IPS DF 19.7 (cell line): ENCODE data around the gene C4orf36.
"Not testable (repeated sequence)": the region's sequence is repeated elsewhere in the genome, so short reads cannot be mapped to it uniquely, and the experiment has no call there.

Experiments
- DNase-seq: peaks from one replicate; pipeline ENCODE4 v3.0.0-alpha.2; 2013; ENCODE audit warnings: low read depth, low spot score

C4orf36 gene

DNA sequence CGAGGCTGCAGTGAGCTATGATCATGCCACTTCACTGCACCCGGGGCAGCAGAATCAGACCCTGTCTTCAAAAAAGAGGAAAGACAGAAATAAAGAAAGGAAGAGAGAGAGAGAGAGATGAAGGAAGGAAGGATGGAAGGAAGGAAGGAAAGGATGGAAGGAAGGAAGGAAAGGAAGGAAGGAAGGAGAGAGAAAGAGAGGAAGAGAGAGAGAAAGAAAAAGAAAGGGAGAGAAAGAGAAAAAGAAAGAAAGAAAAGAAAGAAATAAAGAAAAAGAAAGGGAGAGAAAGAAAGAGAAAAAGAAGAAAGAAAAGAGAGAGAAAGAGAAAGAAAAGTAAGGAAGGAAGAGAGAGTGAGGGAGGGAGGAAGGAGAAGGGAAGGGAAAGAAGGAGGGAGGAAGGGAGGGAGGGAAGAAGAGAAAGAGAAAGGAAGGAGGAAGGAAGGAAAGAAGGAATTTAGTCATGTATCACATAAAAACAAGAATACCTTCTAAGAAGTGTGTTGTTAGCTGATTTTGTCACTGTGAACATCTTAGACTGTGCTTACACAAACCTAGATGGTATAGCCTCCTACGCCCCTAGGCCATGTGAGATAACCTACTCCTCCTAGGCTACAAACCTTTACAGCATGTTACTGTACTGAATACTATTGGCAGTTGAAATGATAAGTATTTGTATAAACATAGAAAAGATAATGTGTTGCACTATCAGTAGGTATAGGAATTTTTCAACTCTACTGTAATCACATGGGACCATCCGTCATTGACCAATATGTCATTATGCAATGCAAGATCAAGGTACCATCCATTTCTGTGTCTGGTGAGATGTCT is 25.2 kb upstream of the C4orf36 start:
- no peak for DNase-seq

DNA sequence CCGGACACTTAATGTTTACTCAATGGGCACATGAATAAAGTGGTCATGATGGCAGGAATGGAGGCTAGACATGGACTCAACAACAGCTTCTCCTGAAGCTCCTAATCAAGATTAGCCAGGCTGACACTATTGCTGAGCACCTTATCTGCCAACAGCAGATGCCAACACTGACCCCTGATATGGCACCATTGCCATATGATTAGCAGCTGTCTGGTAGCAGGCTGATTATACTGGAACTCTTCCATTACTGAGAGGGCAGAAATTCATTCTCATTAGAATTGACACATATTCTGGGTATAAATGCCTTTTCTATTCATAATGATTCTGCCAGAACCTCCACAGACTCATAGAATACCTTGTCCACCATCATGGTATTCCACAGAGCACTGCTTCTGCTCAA is 24.2 kb upstream of the C4orf36 start:
- no peak for DNase-seq

DNA sequence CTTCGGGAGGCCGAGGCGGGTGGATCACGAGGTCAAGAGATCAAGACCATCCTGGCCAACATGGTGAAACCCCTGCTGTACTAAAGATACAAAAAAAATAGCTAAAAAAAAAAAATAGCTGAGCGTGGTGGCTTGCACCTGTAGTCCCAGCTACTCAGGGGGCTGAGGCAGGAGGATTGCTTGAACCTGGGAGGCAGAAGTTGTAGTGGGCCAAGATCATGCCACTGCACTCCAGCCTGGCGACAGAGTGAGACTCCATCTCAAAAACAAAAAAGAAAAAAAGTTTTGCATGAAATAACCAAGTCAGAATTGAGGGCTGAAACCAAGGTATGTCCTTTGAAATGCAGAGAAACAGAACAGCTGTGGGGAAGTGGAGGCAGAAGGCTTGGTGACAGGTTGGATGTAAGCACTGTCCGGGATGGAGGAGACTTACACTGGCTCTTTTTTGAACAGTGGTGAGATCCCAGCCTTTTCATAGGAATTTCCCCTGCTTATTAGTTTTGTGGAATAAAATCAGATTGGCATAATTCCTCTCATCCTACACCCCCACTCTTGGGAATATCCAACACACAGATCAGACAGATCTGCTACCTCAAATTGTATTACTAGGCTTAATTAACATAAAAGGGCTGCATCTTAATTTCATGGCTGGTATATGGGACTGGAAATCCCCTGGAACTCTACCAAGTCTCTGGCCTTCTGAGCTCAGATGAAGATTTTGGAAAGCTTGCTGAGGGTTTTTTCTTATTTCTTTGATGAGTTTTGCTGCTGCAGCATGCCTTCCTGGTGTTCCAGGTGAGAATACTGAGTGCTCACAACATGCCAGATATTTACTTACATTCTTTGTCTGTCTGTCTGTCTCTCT is 18.8 kb upstream of the C4orf36 start:
- no peak for DNase-seq

DNA sequence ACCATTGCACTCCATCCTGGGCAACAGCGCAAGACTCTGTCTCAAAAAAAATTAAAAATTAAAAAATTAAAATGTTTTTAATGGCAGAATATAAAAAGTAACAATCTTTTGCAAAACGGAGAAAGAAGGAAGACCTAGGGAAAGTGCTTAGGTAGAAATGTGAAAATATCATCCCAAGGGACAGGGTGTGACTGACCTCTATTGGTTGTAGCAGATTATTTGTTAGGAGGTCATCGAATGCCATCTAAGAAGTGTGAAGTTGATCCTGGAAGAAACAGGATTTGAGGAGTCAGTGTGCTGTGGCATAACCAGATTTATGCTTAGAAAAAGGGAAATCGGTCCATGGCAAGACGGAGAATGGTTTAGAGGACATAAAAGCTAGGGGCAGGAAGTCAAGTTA is 18.1 kb upstream of the C4orf36 start:
- DNase-seq = no peak

DNA sequence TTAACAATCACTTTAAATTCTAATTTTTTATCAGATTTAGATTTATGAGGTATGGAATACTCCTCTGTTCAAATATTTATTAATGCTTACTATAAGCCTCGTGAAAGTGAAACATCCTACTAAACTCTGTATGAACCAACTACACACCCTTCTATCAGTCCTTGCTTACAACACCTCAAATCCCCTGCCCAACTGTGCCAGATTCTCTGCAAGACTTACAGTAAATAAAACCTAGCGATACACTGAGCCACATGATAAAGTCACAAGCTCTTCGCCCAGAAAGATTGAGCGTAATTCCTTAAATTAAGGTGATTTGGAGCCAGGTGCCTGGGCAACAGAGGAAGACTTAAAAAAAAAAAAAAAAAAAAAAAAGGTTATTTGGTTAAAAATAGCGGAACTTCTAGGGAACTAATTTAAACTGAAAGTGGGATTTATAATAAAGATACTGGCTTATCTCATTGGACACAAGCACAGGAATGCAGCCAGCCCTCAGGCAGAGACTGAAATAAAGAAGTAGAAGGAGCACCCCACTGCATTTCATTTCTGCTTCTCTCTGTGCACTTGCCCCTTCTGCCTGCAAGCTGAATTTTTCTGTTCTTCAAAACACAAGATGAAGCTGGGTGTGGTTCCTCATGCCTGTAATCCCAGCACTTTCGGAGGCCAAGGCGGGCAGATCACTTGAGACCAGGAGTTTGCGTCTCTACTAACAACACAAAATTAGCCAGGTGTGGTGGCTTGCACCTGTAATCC is 17.5 kb upstream of the C4orf36 start:
- DNase-seq = no peak

DNA sequence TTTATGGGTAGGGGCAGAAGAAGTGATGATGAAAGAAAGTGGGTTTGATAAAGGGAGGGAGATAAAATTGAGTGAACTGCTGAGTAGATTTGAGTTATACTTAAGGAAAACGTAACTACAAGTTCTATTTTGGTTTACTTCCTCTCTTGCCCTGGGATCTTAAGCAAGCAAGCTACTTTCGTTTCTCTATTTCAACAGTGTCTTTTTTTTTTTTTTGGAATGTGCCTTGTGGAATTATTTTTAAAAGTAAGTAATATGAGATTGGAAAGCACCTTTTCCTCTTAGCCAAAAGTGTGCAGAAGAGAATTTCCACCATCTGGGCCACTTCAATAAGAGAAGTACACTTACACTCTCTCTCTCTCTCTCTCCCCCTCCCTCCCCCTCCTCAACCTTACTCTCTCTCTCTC is 16.0 kb upstream of the C4orf36 start:
- no peak for DNase-seq

DNA sequence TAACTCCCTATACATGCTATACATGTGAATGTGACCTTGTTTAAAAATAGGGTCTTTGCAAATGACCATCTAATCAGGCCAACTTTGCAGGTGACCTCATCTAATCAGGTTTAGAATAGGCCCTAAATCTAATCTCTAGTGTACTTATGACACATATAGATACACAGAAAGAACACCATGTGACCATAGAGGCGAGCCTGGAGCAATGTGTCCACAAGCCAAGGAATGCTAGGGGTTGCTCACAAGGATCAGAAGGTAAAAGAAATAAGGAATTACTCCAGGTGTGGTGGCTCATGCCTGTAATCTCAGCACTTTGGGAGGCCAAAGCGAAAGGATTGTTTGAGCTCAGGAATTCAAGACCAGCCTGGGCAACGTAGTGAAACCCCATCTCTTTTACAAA is 9.6 kb upstream of the C4orf36 start:
- DNase-seq = no peak

DNA sequence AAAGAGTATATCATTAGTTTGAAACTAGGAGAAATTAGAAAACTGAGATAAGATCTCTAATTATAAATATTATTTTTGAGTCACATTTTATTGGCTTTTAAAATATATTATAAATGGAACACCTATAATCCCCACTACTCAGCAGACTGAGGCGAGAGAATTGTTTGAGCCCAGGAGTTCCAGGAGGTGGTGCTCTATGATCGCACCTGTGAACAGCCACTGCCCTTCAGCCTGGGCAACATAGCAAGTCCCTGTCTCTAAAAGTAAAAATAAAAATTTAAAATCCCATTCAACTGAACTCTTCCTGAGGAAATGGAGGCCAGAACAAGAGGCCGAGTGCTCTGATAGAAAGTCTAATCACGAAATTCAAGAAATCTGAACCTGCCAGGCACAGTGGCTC is 6.3 kb upstream of the C4orf36 start:
- DNase-seq = no peak

DNA sequence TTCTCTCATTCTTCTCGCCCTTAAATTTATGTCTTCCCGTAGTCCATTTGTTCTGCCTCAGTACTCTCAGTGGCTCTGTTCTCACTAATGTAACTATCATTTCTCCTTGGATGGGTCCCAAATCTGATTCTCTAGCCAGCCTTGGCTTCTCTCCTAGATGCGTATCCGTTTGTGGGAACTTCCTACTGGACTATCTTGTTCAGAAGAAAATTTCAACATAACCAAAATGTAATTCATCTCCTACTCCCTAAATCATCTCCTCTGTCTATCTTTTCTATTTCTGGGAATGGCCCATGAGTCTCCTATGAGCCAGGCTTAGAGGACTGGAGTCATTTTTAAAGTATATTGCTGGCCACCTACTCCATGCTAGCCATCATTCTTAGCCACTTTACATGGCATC is 4.4 kb upstream of the C4orf36 start:
- DNase-seq = no peak

DNA sequence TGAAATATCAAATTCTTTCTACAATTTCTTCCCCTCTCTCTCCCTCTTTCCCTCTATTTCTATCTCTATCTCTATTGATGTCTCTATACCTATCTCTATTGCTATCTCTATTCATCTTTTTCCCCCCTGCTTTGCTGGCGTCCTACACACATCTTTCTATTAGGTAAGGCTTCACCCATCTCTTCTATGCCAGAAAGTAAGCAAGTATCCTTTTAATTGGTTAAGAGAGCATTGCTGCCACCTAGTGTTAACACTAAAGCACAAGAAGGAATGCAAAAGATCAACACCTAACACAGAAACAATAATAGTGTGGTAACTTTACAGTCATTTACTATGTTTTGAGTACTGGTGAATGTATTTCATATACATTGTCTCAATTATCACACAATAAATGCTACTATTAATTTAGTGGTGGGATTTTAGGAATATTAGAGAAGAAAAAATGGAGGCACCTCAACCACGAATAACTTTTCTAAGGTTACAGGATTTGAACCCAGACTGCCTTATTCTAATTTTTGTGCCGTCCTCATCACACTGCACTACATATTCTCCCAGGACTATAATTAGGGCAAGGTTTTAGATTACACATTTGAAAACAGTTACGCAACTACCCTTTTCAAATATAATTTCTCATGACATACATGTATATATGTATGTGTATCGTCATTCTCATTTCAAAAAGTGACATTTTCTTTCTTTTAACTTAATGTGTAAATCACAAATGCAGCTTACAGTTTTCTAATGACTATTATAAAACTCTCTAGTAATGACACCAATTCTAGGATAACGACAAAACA is 3.7 kb upstream of the C4orf36 start:
- no peak for DNase-seq

DNA sequence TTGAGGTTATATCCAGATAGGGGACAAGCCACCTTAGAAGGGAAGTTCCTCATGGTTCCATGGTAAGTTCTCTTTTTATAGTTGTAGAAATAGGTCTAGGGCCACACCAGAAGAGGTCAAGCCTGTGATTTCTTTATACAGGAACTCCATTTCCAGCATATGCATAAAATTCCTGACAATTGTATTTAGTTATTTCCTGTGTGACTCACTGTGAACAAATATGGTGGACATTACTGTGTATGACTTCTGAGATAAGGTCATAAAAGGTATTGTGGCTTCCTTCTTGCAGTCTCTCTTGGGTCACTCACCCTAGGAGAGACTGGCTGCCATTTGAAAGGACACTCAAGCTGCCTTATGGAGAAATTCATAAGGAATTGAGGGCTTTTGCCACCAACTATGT is 2.2 kb upstream of the C4orf36 start:
- no peak for DNase-seq

DNA sequence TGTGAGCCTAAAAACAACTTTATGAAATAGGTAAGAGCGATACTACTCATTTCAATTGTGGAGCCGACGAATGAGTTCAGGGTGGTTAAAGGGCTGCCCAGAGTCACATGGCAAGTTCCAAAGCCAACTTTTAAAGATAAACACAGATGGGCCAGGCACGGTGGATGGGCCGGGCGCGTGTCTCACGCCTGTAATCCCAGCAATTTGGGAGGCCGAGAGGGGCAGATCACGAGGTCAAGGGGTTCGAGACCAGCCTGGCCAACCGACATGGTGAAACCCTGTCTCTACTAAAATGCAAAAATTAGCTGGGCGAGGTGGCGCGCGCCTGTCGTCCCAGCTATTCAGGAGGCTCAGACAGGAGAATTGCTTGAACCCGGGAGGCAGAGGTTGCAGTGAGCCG is 914 bp upstream of the C4orf36 start:
- DNase-seq = no peak

DNA sequence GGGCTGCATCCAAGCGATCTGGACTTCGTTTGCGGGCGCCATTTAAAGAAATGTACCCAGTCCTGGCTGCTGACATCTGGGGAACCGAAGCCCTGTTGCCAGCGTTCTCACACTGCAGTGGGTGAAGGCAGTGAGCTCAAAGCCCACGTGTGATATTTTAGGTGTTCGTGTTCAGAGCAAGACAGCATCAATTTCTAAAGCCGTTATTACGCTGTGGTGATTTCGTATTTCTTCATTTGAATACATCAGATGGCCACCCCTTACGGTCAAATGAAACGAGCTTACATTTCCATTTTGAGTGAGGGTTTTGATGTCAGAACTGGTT is 376 bp upstream of the C4orf36 start:
- DNase-seq = no peak

DNA sequence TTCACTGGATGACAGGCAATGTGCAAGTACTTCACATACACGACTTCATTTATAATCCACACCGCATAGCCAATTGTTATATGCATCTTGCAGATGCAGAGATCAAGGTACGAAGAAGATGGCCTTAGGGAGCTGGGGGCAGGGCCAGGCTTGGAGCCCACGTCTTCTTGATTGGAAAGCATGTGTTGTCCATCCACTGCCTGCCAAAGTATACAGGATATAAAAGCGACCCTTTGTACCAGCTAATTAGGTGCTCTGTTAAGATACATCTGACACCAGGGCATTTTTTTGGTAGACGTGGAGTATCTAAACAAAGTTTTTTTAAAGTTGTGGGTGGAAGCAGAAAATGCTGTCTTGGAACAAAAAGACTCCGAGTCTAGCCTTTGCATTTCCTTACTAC is 1.4 kb downstream of the C4orf36 start:
- DNase-seq = no peak

DNA sequence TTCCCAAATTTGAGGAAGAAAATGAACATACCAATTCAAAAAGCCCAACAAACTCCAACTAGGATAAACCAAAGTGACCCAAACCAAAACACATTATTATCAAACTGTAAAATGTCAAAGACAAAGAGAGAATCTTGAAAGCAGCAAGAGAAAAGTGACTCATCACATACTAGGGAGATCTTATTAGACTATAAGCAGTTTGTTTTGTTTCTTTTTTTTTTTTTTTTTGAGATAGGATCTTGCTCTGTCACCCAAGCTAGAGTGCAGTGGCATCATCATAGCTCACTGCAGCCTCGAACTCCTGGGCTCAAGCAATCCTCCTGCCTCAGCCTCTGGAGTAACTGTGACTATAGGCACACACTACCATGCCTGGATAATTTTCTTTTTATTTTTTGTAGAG is 12.6 kb downstream of the C4orf36 start:
- DNase-seq = no peak

DNA sequence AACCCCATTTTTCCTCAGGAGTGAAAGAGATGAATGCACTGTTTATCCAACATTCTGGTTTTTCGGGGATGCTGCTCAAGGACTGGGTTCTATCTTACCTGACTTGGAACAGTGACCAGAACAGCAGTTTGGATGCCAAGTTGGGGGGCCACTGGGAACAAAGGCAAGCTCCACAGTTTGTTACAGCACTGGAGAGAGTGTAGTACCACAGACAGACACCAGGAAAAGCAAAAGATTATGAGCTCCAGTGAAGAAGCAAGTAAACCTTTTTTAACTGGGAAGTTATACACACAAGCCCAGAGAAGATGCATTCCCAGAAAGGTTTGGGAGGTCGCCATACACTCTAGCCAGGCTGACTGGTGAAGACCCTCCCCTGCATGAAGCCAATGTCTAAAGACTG is 13.6 kb downstream of the C4orf36 start:
- no peak for DNase-seq

DNA sequence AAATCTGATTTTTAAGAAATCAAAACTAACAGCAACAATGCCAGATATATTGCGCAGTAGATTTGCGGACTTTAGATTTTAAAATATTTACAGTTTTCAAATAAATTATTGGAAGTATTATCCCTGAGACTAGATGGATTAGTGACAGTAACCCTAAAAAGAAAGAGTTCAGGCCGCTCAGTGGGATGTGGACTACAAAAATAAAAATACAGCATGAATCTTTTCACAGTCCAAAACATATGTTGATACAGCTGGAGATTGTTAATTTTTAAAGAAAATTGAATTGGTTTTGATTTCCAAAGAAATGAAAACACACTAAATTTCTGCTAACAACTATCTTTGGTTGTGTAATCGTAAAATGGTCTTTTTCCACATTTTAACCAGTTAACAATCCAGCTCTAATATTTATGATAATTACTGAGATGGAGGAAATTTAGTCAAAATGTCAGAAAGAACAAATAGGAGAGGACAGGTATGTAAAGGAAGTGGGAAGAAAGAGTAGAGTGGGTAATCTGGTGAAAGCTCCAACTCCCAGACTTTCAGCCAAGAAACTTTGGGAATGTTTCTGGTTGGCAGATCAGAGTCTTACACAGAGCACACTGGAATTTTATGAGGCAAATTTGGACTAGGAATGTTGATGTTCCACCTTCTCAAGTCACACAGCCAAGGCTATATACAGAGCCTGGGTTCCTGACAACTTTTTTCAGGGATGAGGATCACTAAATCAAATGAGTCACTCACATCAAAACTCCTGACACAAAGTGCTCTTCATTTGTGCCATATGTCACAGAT is 15.1 kb downstream of the C4orf36 start:
- DNase-seq = no peak

DNA sequence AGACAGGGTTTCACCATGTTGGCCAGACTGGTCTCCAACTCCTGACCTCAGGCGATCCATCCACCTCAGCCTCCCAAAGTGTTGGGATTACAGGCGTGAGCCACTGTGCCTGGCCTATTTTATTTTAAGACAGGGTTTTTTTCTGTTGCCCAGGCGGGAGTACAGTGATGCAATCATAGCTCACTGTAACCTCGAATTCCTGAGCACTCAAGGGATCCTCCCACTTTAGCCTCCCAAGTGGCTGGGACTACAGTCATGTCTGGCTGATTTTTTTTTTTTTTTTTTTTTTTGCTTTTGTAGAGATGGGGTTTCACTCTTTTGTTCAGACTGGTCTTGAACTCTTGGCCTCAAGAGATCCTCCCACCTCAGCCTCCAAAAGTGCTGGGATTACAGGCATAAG is 16.8 kb downstream of the C4orf36 start:
- not testable (repeated sequence) for DNase-seq

DNA sequence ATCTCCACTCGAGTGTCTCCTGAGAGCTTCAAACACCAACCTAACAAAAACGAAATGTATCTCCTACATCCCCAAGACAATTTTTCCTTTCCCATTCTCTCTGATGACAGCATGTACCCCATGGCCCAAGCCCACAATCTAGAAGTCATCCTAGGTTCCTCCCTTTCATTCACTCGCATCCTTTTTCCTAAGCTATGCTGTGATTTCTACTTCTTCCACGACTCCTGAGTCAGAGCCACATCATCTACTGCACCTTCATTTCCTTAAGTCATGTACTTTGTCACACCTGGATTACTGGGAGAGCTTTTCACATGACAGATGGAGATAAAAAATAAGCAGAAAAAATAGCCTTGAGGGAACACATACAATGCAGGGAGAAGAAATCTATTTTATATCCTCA is 20.1 kb downstream of the C4orf36 start:
- no peak for DNase-seq

DNA sequence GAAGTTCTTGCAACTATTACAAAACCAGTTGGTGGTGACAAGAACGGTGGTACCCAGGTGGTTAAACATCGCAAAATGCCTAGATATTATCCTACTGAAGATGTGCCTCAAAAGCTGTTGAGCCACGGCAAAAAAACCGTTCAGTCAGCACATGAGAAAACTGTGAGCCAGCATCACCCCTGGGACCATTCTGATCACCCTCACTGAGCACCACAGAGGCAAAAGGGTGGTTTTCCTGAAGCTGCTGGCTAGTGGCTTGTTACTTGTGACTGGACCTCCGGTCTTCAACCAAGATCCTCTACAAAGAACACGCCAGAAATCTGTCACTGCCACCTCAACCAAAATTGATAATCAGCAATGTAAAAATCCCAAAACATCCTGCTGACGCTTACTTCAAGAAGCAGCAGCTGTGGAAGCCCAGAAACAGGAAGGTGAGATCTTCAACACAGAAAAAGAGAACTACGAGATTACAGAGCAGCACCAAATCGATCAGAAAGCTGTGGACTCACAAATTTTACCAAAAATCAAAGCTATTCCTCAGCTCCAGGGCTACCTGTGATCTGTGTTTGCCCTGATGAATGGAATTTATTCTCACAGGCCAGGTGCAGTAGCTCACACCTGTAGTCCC is 21.7 kb downstream of the C4orf36 start:
- DNase-seq = no peak
